Muscle layer of duodenum (tissue), 2 donors: ENCODE results near the gene TREML1.
"Not testable (repeated sequence)": the region's sequence is repeated elsewhere in the genome, so short reads cannot be mapped to it uniquely, and the experiment has no call there.

Source experiments
- H3K27ac ChIP-seq: one replicate; pipeline ENCODE4 v1.7.0; 2013; ENCODE audit warnings: mild to moderate bottlenecking, low read length
- H3K27me3 ChIP-seq: one replicate; pipeline ENCODE4 v1.7.0; 2013; ENCODE audit warnings: low read depth, mild to moderate bottlenecking, control low read depth, low read length
- H3K36me3 ChIP-seq, 2 donors: one replicate each; pipeline ENCODE4 v1.7.0; 2013; ENCODE audit warnings: low read length in 2 of 2, control low read depth in 1 of 2, mild to moderate bottlenecking in 1 of 2; ENCODE audit not compliant: insufficient read depth in 2 of 2, control insufficient read depth in 1 of 2
- H3K4me1 ChIP-seq, 2 donors: one replicate each; pipeline ENCODE4 v1.7.0; 2013; ENCODE audit warnings: low read length in 2 of 2, mild to moderate bottlenecking in 2 of 2, control low read depth in 1 of 2, moderate library complexity in 1 of 2; ENCODE audit not compliant: insufficient read depth in 2 of 2, control insufficient read depth in 1 of 2
- H3K4me3 ChIP-seq, 2 donors: one replicate each; pipeline ENCODE4 v1.7.0; 2013; ENCODE audit warnings: low read length in 2 of 2, low read depth in 1 of 2, mild to moderate bottlenecking in 1 of 2
- H3K9me3 ChIP-seq, 2 donors: one replicate each; pipeline ENCODE4 v1.7.0; 2013; ENCODE audit warnings: low read length in 2 of 2, control low read depth in 1 of 2, mild to moderate bottlenecking in 1 of 2; ENCODE audit not compliant: control insufficient read depth in 1 of 2
- donor health status: healthy.

TREML1 gene

GRCh38 chr6:41190791-41191190 lies 36.6 kb upstream of the TREML1 start:
- Histone ChIP-seq H3K27me3 (no peaks in the 10 kb centered on the region), H3K4me1 (no peaks in the 10 kb centered on the region), H3K36me3 (no peaks in the 10 kb centered on the region)

GRCh38 chr6:41189967-41190366 lies 35.8 kb upstream of the TREML1 start:
- Histone ChIP-seq H3K27ac (no peak overlapping the region), H3K4me1 (no peaks in the 10 kb centered on the region)

More at GRCh38 chr6:41190791-41191190, 36.6 kb upstream of the TREML1 start:
- Histone ChIP-seq H3K27ac (no peak overlapping the region), H3K9me3 (no peaks in the 10 kb centered on the region), H3K4me3 (no peak overlapping the region)

GRCh38 chr6:41189046-41189445 lies 34.9 kb upstream of the TREML1 start:
- H3K4me3 ChIP-seq, H3K4me1 ChIP-seq, H3K27me3 ChIP-seq, H3K9me3 ChIP-seq, H3K27ac ChIP-seq, H3K36me3 ChIP-seq: not testable (repeated sequence)

More at GRCh38 chr6:41189967-41190366, 35.8 kb upstream of the TREML1 start:
- Histone ChIP-seq H3K36me3 (no peaks in the 10 kb centered on the region), H3K27me3 (no peaks in the 10 kb centered on the region), H3K4me3 (no peak overlapping the region), H3K9me3 (no peaks in the 10 kb centered on the region)

GRCh38 chr6:41187924-41188886 lies 34.1 kb upstream of the TREML1 start:
- H3K4me1 ChIP-seq: no peaks in the 10 kb centered on the region
- H3K4me3 ChIP-seq: no peak overlapping the region
- H3K9me3 ChIP-seq: no peaks in the 10 kb centered on the region
- H3K27ac ChIP-seq: no peak overlapping the region
- H3K27me3 ChIP-seq: no peaks in the 10 kb centered on the region
- H3K36me3 ChIP-seq: no peaks in the 10 kb centered on the region

- no peaks in the 10 kb centered on the region for H3K9me3 ChIP-seq
- no peaks in the 10 kb centered on the region for H3K27me3 ChIP-seq
- no peak overlapping the region for H3K27ac ChIP-seq
- H3K4me1 ChIP-seq: no peaks in the 10 kb centered on the region
- H3K36me3 ChIP-seq: no peaks in the 10 kb centered on the region
- H3K4me3 ChIP-seq: no peak overlapping the region
Measured at GRCh38 chr6:41186031-41186562, 31.9 kb upstream of the TREML1 start.

GRCh38 chr6:41184761-41185160 lies 30.6 kb upstream of the TREML1 start:
- no peaks in the 10 kb centered on the region for H3K4me1 ChIP-seq
- no peak overlapping the region for H3K27ac ChIP-seq
- H3K9me3 ChIP-seq: no peaks in the 10 kb centered on the region
- no peak overlapping the region for H3K4me3 ChIP-seq
- H3K27me3 ChIP-seq: no peaks in the 10 kb centered on the region
- no peaks in the 10 kb centered on the region for H3K36me3 ChIP-seq

- Histone ChIP-seq H3K36me3 (no peaks in the 10 kb centered on the region), H3K4me3 (no peak overlapping the region), H3K9me3 (no peaks in the 10 kb centered on the region), H3K4me1 (no peaks in the 10 kb centered on the region), H3K27me3 (no peaks in the 10 kb centered on the region), H3K27ac (no peak overlapping the region)
Measured at GRCh38 chr6:41182069-41183034, 28.2 kb upstream of the TREML1 start.

- Histone ChIP-seq H3K4me3 (no peak overlapping the region), H3K9me3 (no peaks in the 10 kb centered on the region), H3K4me1 (no peaks in the 10 kb centered on the region), H3K36me3 (no peaks in the 10 kb centered on the region), H3K27me3 (no peaks in the 10 kb centered on the region), H3K27ac (no peak overlapping the region)
Measured at GRCh38 chr6:41181566-41181965, 27.4 kb upstream of the TREML1 start.

- Histone ChIP-seq H3K27ac (no peak overlapping the region), H3K36me3 (no peaks in the 10 kb centered on the region), H3K27me3 (no peaks in the 10 kb centered on the region)
Measured at GRCh38 chr6:41179163-41179562, 25.0 kb upstream of the TREML1 start.

GRCh38 chr6:41177695-41178094 lies 23.5 kb upstream of the TREML1 start:
- Histone ChIP-seq H3K9me3 (no peaks in the 10 kb centered on the region), H3K36me3 (no peaks in the 10 kb centered on the region), H3K4me3 (no peak overlapping the region), H3K27ac (no peak overlapping the region), H3K27me3 (no peaks in the 10 kb centered on the region), H3K4me1 (no peaks in the 10 kb centered on the region)

More at GRCh38 chr6:41179163-41179562, 25.0 kb upstream of the TREML1 start:
- H3K4me1 ChIP-seq: no peaks in the 10 kb centered on the region
- no peaks in the 10 kb centered on the region for H3K9me3 ChIP-seq
- H3K4me3 ChIP-seq: no peak overlapping the region

GRCh38 chr6:41177287-41177686 lies 23.1 kb upstream of the TREML1 start:
- H3K36me3 ChIP-seq: no peaks in the 10 kb centered on the region
- H3K27me3 ChIP-seq: no peaks in the 10 kb centered on the region
- H3K9me3 ChIP-seq: no peaks in the 10 kb centered on the region
- H3K4me1 ChIP-seq: no peaks in the 10 kb centered on the region
- no peak overlapping the region for H3K27ac ChIP-seq
- H3K4me3 ChIP-seq: no peak overlapping the region
